HepG2 (cell line): ENCODE results near the gene ARHGAP30. TPM values are rescaled to one million over a fixed set of nuclear protein-coding genes. Genes with fewer than 3 reads are reported as not detected.
A peak's percentile ranks its signal among the peaks of the same experiment; 100 is the strongest.

Experiments used
- ARNT2 ChIP-seq: sonication (generic); formaldehyde crosslinking; IDR thresholded peaks from 2 replicates; pipeline ENCODE4 v1.8.0; 2022; ENCODE audit warnings: mild to moderate bottlenecking, low read depth, missing genetic modification reagents, moderate library complexity
- ATF6 ChIP-seq: sonication (generic); formaldehyde crosslinking; conservative IDR thresholded peaks from 2 replicates; pipeline ENCODE4 v1.4.0; 2020; ENCODE audit warnings: missing genetic modification reagents
- CREB3 ChIP-seq: sonication (generic); formaldehyde crosslinking; IDR thresholded peaks from 2 replicates; pipeline ENCODE4 v1.5.0; 2020; ENCODE audit warnings: missing genetic modification reagents
- FOXM1 ChIP-seq: sonication (generic); formaldehyde crosslinking; IDR thresholded peaks from 2 replicates; pipeline ENCODE4 v1.5.0; 2020; ENCODE audit warnings: missing genetic modification reagents
- GMEB2 ChIP-seq: IDR thresholded peaks from 2 replicates; pipeline ENCODE4 v1.6.1; 2016; ENCODE audit warnings: missing biosample characterization, missing genetic modification reagents, low read depth
- HNRNPUL1 ChIP-seq: fragments of 200-400 bp; formaldehyde crosslinking; IDR thresholded peaks from 2 replicates; pipeline ENCODE4 v1.6.1; 2017; ENCODE audit warnings: low read depth, mild to moderate bottlenecking, low read length, moderate library complexity
- IKZF5 ChIP-seq: IDR thresholded peaks from 2 replicates; pipeline ENCODE4 v1.6.1; 2018; ENCODE audit warnings: missing genetic modification reagents, mild to moderate bottlenecking, missing compliant biosample characterization
- KDM6A ChIP-seq: IDR thresholded peaks from 2 replicates; pipeline ENCODE4 v1.6.1; 2016; ENCODE audit warnings: low read depth
- KLF16 ChIP-seq, 2 experiments: sonication (generic) in 1 of 2; formaldehyde crosslinking in 1 of 2; IDR thresholded peaks; 2 replicates each; pipeline versions ENCODE4 v1.6.1 to v1.8.0; 2016 to 2023; ENCODE audit warnings: missing genetic modification reagents in 2 of 2, missing compliant biosample characterization in 1 of 2
- MIER2 ChIP-seq: IDR thresholded peaks from 2 replicates; pipeline ENCODE4 v1.6.1; 2016; ENCODE audit warnings: missing biosample characterization, missing genetic modification reagents
- NCOR1 ChIP-seq: fragments of 200-600 bp; sonication (generic); IDR thresholded peaks from 2 replicates; pipeline ENCODE4 v1.7.0; 2017; ENCODE audit warnings: antibody characterized with exemption, low read length, borderline replicate concordance
- NFATC3 ChIP-seq: sonication (generic); formaldehyde crosslinking; IDR thresholded peaks from 2 replicates; pipeline ENCODE4 v1.5.1; 2020; ENCODE audit warnings: mild to moderate bottlenecking, missing genetic modification reagents
- POLR2G ChIP-seq: fragments of 200-400 bp; formaldehyde crosslinking; IDR thresholded peaks from 2 replicates; pipeline ENCODE4 v1.6.1; 2018; ENCODE audit warnings: mild to moderate bottlenecking, low read depth, low read length, moderate library complexity
- SNAPC5 ChIP-seq: sonication (generic); formaldehyde crosslinking; IDR thresholded peaks from 2 replicates; pipeline ENCODE4 v1.8.1; 2023; ENCODE audit warnings: mild to moderate bottlenecking, missing genetic modification reagents, borderline replicate concordance
- ZNF292 ChIP-seq: sonication (generic); formaldehyde crosslinking; IDR thresholded peaks from 2 replicates; pipeline ENCODE4 v1.8.1; 2022; ENCODE audit warnings: mild to moderate bottlenecking, low read depth, missing genetic modification reagents, borderline replicate concordance
- ZNF350 ChIP-seq: sonication (generic); formaldehyde crosslinking; IDR thresholded peaks from 2 replicates; pipeline ENCODE4 v1.4.0; 2020; ENCODE audit warnings: mild to moderate bottlenecking, low read depth, missing genetic modification reagents, borderline replicate concordance
- ZNF460 ChIP-seq: sonication (generic); formaldehyde crosslinking; IDR thresholded peaks from 2 replicates; pipeline ENCODE4 v1.5.1; 2020; ENCODE audit warnings: missing genetic modification reagents, mild to moderate bottlenecking, borderline replicate concordance
- ZNF556 ChIP-seq: sonication (generic); formaldehyde crosslinking; IDR thresholded peaks from 2 replicates; pipeline ENCODE4 v1.4.0; 2020; ENCODE audit warnings: mild to moderate bottlenecking, missing genetic modification reagents, borderline replicate concordance
- ZNF558 ChIP-seq: sonication (generic); formaldehyde crosslinking; IDR thresholded peaks from 2 replicates; pipeline ENCODE4 v1.9.0; 2022; ENCODE audit warnings: mild to moderate bottlenecking, missing genetic modification reagents, borderline replicate concordance
- ZNF691 ChIP-seq: sonication (generic); formaldehyde crosslinking; IDR thresholded peaks from 2 replicates; pipeline ENCODE4 v1.4.0; 2020; ENCODE audit warnings: missing genetic modification reagents, low read depth, mild to moderate bottlenecking, borderline replicate concordance
- ZNF709 ChIP-seq: sonication (generic); formaldehyde crosslinking; IDR thresholded peaks from 2 replicates; pipeline ENCODE4 v1.5.0; 2020; ENCODE audit warnings: mild to moderate bottlenecking, missing genetic modification reagents
- ZSCAN12 ChIP-seq: sonication (generic); formaldehyde crosslinking; IDR thresholded peaks from 2 replicates; pipeline ENCODE4 v1.9.0; 2021; ENCODE audit warnings: mild to moderate bottlenecking, missing genetic modification reagents
- polyA plus RNA-seq, 8 experiments: library from polyadenylated mRNA; depleted of rRNA in 3 of 8; stranded (reverse) in 7 of 8; unstranded in 1 of 8; fragments of >200 nt; fragmentation: Illumina TruSeq in 4 of 8; extraction: Trizol in 4 of 8; gene quantifications; 2 replicates each; pipeline versions ENCODE4 v1.2.1 to v1.2.3, GENCODE V29; 2011 to 2016; ENCODE audit warnings: low read depth in 4 of 8, missing spikeins in 1 of 8, mixed read lengths in 1 of 8; ENCODE audit not compliant: insufficient read depth in 1 of 8
- total RNA-seq, 5 experiments: library from RNA; depleted of rRNA; stranded (reverse); fragments of >200 nt; fragmentation: Illumina TruSeq; extraction: Trizol; gene quantifications; 2 replicates each; pipeline ENCODE4 v1.2.3, GENCODE V29; 2016; ENCODE audit warnings: low read depth in 1 of 5

ARHGAP30 gene
- total and polyA plus RNA-seq, 2 of the 13 experiments (the other 11 are each of a cell fraction or from before 2014, with no cell fraction given), result 0.13 to 0.20 TPM

GRCh38 chr1:161117759-161118581 lies 48.3 kb upstream of the ARHGAP30 start, which contains the start of the genes NIT1 and PFDN2 (continued):
- TF ChIP-seq ZNF691 (CRISPR knock-in tag) (no peak; the same call in 1 of the 2 replicates), ATF6 (CRISPR knock-in tag) (no peak), ZNF460 (no peak), IKZF5 (CRISPR knock-in tag) (peak; percentile 78; the same call in 1 of the 2 replicates), HNRNPUL1 (no peak), MIER2 (CRISPR knock-in tag) (0 out of 2 replicates have a peak, but pooled peaks have one; percentile 17), KDM6A (CRISPR knock-in tag) (0 out of 2 replicates have a peak, but pooled peaks have one; percentile 35), KLF16 (CRISPR knock-in tag; IDR thresholded peaks at IDR 0.05) (peak in 1 of 2 experiments; percentile 83; a peak in 2 of 4 replicates), ZNF558 (CRISPR knock-in tag) (peak; percentile 92; the same call in 1 of the 2 replicates), ZNF709 (CRISPR knock-in tag) (no peak), FOXM1 (CRISPR knock-in tag) (no peak), SNAPC5 (CRISPR knock-in tag) (no peak), POLR2G (peak; percentile 95), NCOR1 (no peak), ARNT2 (CRISPR knock-in tag) (no peak), ZNF350 (no peak; the same call in 1 of the 2 replicates), ZNF292 (0 out of 2 replicates have a peak, but pooled peaks have one; percentile 37), ZNF556 (CRISPR knock-in tag) (no peak), GMEB2 (CRISPR knock-in tag) (0 out of 2 replicates have a peak, but pooled peaks have one; percentile 23), NFATC3 (CRISPR knock-in tag) (no peak), ZSCAN12 (no peak), CREB3 (CRISPR knock-in tag) (no peak)
